Measurements from ENCODE around the gene GATA2. TPM values are rescaled to one million over a fixed set of nuclear protein-coding genes. Genes with fewer than 3 reads are reported as not detected.

Gene GATA2
- total RNA-seq, 4 donors from 2014 or later: 2.4 to 10.3 (median 5.4) TPM

DNA sequence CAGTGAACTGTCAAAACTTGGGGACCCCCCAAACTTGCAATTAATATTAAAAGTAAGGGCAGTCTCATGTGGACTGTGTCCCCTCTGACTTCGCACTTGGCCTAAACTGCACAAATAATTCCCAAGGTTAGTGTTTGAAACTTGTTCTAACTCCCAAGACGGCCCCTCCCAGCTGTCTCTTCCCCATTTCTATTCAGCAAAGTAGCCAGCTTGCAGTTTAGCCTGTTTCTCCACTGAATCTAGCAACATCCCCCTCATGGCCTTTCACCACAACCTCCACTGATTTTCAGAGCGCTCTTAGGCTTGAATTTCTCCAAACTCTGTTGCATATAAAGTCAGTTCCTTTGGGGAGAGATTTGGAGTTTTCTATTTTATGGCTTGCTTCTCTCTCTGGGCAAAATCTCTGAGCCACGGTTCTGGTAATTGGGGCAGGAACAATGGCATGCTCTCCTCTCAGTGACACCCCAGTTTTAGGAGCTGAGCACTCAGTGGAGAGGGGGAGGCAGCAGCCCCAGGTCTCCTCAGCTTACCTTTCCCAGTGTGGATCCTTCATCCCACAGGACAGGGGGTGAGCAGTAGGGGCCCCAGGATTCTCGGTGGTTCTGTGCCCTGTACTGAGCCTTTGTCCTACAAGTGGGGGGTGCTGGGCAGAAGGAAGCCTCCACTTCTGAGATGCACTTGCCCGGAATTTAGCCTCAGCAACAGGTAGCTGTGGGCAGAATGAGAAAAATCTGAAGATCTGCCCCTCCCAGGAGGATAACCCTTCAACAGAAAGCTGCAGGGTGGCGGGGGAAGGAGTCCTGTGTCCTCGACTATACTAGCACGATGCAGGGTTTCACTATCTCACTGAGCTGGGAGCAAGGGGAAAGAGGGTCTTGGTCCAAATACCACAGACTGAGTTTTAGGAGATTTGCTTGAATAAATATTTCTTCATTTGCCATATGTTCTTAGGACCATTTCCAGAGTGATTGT, 39.3 kb upstream of the GATA2 start:
- Histone ChIP-seq H3K27ac (no peak overlapping the region), H3K27me3 (peaks cover 38% of the 10 kb centered on the region), H3K9me3 (no peaks in the 10 kb centered on the region), H3K4me3 (no peak overlapping the region), H3K4me1 (no peaks in the 10 kb centered on the region), H3K36me3 (no peaks in the 10 kb centered on the region)
- 64% methylated on average over 9 of the region's 9 CpGs for WGBS
- TF ChIP-seq POLR2A (IDR thresholded peaks at IDR 0.05): no peak
- no peak for TF ChIP-seq CTCF (IDR thresholded peaks at IDR 0.05)
- TF ChIP-seq EP300 (IDR thresholded peaks at IDR 0.05): no peak
- TF ChIP-seq POLR2AphosphoS5 (IDR thresholded peaks at IDR 0.05): no peak
- DNase-seq (ENCODE audit: low spot score in 2 of 2): no peak

- H3K27ac ChIP-seq: no peak overlapping the region
- no peak for TF ChIP-seq POLR2AphosphoS5 (IDR thresholded peaks at IDR 0.05)
- TF ChIP-seq EP300 (IDR thresholded peaks at IDR 0.05): no peak
- TF ChIP-seq POLR2A (IDR thresholded peaks at IDR 0.05): no peak
- no peak for TF ChIP-seq CTCF (IDR thresholded peaks at IDR 0.05)
- DNase-seq (ENCODE audit: low spot score in 2 of 2): no peak
- no peaks in the 10 kb centered on the region for H3K36me3 ChIP-seq
- peaks cover 42% of the 10 kb centered on the region for H3K27me3 ChIP-seq
- no peaks in the 10 kb centered on the region for H3K9me3 ChIP-seq
- no peak overlapping the region for H3K4me3 ChIP-seq
- no peaks in the 10 kb centered on the region for H3K4me1 ChIP-seq
- 78% methylated on average over 6 of the region's 10 CpGs for WGBS
Observed at GRCh38 chr3:128524374-128525299, 31.6 kb upstream of the GATA2 start.

DNA sequence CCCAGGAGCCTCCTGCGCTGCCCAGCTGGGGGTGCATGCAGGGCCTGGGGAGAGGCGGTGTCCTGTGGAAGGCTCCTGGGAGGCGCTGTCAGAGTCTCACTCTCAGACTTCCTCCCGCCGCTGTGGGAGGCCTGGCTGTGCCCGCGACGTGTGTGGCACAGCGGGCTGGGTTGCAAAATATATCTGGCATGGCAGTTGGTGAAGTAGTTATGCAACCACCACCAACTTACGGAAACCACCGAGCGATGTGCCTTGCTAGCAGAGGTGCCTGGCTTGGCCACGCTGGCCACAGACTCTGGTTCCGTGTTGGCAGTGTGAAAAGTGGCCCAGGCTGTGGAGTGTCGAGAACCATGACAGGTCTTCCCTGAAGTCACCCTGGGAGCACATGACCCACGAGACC, 30.6 kb upstream of the GATA2 start:
- Histone ChIP-seq H3K4me3 (no peak overlapping the region), H3K9me3 (no peaks in the 10 kb centered on the region), H3K4me1 (no peaks in the 10 kb centered on the region), H3K27ac (no peak overlapping the region), H3K36me3 (no peaks in the 10 kb centered on the region), H3K27me3 (peaks cover 53% of the 10 kb centered on the region)
- TF ChIP-seq POLR2AphosphoS5 (IDR thresholded peaks at IDR 0.05): no peak
- no peak for TF ChIP-seq EP300 (IDR thresholded peaks at IDR 0.05)
- TF ChIP-seq CTCF (IDR thresholded peaks at IDR 0.05): no peak
- TF ChIP-seq POLR2A (IDR thresholded peaks at IDR 0.05): no peak
- WGBS: 93% methylated on average over 3 of the region's 16 CpGs
- DNase-seq (ENCODE audit: low spot score in 2 of 2): no peak

DNA sequence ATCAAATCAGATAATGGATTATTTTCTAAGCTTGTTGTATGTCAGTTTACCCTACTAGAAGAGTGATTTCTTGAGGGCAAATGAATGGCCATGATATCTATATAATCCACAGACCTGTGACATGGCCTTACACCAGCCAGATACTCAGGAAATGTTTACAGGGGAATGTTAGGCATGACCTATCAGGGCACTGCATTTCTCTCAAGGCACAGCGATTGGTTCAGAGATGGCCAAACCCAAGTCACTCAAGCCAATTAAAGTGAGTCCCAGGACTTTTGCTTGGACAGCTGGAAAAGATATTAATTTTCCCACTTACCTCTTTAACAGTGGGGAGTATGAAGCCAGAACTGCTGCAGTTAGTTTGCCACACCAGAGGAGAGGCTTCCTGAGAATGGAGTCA, 28.7 kb upstream of the GATA2 start:
- Histone ChIP-seq H3K4me3 (no peak overlapping the region), H3K4me1 (no peaks in the 10 kb centered on the region), H3K36me3 (no peaks in the 10 kb centered on the region), H3K9me3 (no peaks in the 10 kb centered on the region), H3K27me3 (peaks cover 66% of the 10 kb centered on the region), H3K27ac (no peak overlapping the region)
- 94% methylated on average over 1 of the region's 1 CpG for WGBS
- TF ChIP-seq POLR2AphosphoS5 (IDR thresholded peaks at IDR 0.05): no peak
- no peak for TF ChIP-seq CTCF (IDR thresholded peaks at IDR 0.05)
- TF ChIP-seq EP300 (IDR thresholded peaks at IDR 0.05): no peak
- TF ChIP-seq POLR2A (IDR thresholded peaks at IDR 0.05): no peak
- DNase-seq (ENCODE audit: low spot score in 2 of 2): no peak

Data from suprapubic skin (tissue), 4 donors.